GM19397 (cell line): ENCODE results near the gene GLIPR2.

Source experiments
- ATAC-seq: cut with Tn5 transposase; IDR thresholded peaks from one replicate; pipeline ENCODE4 v1.9.1; 2021; ENCODE audit warnings: mild to moderate bottlenecking, moderate library complexity; ENCODE audit not compliant: unreplicated experiment

GLIPR2 gene

GRCh38 chr9:36191290-36191645 lies 54.7 kb downstream of the GLIPR2 start:
- ATAC-seq = peak; percentile 13

GRCh38 chr9:36191686-36192085 lies 55.2 kb downstream of the GLIPR2 start:
- ATAC-seq = no peak

- ATAC-seq = no peak
Measured at GRCh38 chr9:36192196-36192595, 55.7 kb downstream of the GLIPR2 start.

GRCh38 chr9:36193023-36193422 lies 56.5 kb downstream of the GLIPR2 start:
- no peak for ATAC-seq

GRCh38 chr9:36194326-36195000 lies 57.9 kb downstream of the GLIPR2 start:
- ATAC-seq = no peak

- no peak for ATAC-seq
Measured at GRCh38 chr9:36204906-36205547, 68.5 kb downstream of the GLIPR2 start.

GRCh38 chr9:36207016-36207415 lies 70.5 kb downstream of the GLIPR2 start:
- no peak for ATAC-seq

- no peak for ATAC-seq
Measured at GRCh38 chr9:36207546-36208012, 71.0 kb downstream of the GLIPR2 start.

GRCh38 chr9:36208521-36209253 lies 72.2 kb downstream of the GLIPR2 start:
- no peak for ATAC-seq

- no peak for ATAC-seq
Measured at GRCh38 chr9:36210722-36211121, 74.2 kb downstream of the GLIPR2 start.

- ATAC-seq = no peak
Measured at GRCh38 chr9:36211510-36211909, 75.0 kb downstream of the GLIPR2 start.

GRCh38 chr9:36213387-36213786 lies 76.9 kb downstream of the GLIPR2 start:
- no peak for ATAC-seq
